ENCODE data around the gene FAM98A. TPM values are rescaled to one million over a fixed set of nuclear protein-coding genes. Genes with fewer than 3 reads are reported as not detected.

The FAM98A gene
- total RNA-seq (2014; rRNA removed; shearing (Covaris generic); ENCODE audit: low replicate concordance) = 31.1 and 37.5 TPM in 2 replicates

GRCh38 chr2:33599175-33599942 lies at the start of gene FAM98A:
TSS of gene FAM98A (minus strand) at chr2:33599299. CDS start at chr2:33599221, 78 bp downstream.
- H3K36me3 ChIP-seq = peaks cover 9% of the 10 kb centered on the region
- no peaks in the 10 kb centered on the region for H3K9me3 ChIP-seq
- peak within 1 kb of the TSS; percentile 90 for H3K4me3 ChIP-seq
- DNase-seq = peak; percentile 98
- H3K27me3 ChIP-seq = no peaks in the 10 kb centered on the region

GRCh38 chr2:33645861-33646260 lies 46.8 kb upstream of the FAM98A start:
- peak; percentile 14 for DNase-seq
- Histone ChIP-seq H3K4me3 (no peak overlapping the region), H3K9me3 (no peaks in the 10 kb centered on the region; the same call in 1 of the 2 replicates), H3K27me3 (no peaks in the 10 kb centered on the region; the same call in 1 of the 2 replicates), H3K36me3 (no peaks in the 10 kb centered on the region)

GRCh38 chr2:33644215-33644614 lies 45.1 kb upstream of the FAM98A start:
- Histone ChIP-seq H3K36me3 (no peaks in the 10 kb centered on the region), H3K4me3 (no peak overlapping the region), H3K27me3 (no peaks in the 10 kb centered on the region; the same call in 1 of the 2 replicates), H3K9me3 (no peaks in the 10 kb centered on the region; the same call in 1 of the 2 replicates)
- DNase-seq = no peak

- H3K9me3 ChIP-seq = no peaks in the 10 kb centered on the region; the same call in 1 of the 2 replicates
Measured at GRCh38 chr2:33636001-33636400, 36.9 kb upstream of the FAM98A start.

GRCh38 chr2:33634261-33634910 lies 35.3 kb upstream of the FAM98A start:
- Histone ChIP-seq H3K9me3 (no peaks in the 10 kb centered on the region; the same call in 1 of the 2 replicates), H3K27me3 (no peaks in the 10 kb centered on the region), H3K4me3 (no peak overlapping the region), H3K36me3 (no peaks in the 10 kb centered on the region)
- DNase-seq = no peak

More at GRCh38 chr2:33636001-33636400, 36.9 kb upstream of the FAM98A start:
- Histone ChIP-seq H3K27me3 (no peaks in the 10 kb centered on the region), H3K36me3 (no peaks in the 10 kb centered on the region), H3K4me3 (no peak overlapping the region)
- DNase-seq = no peak

- H3K9me3 ChIP-seq = no peaks in the 10 kb centered on the region; the same call in 1 of the 2 replicates
- H3K36me3 ChIP-seq = no peaks in the 10 kb centered on the region
- no peak overlapping the region for H3K4me3 ChIP-seq
- no peaks in the 10 kb centered on the region for H3K27me3 ChIP-seq
- no peak for DNase-seq
Measured at GRCh38 chr2:33633315-33633714, 34.2 kb upstream of the FAM98A start.

GRCh38 chr2:33632831-33633230 lies 33.7 kb upstream of the FAM98A start:
- Histone ChIP-seq H3K9me3 (no peaks in the 10 kb centered on the region; the same call in 1 of the 2 replicates), H3K36me3 (no peaks in the 10 kb centered on the region), H3K27me3 (no peaks in the 10 kb centered on the region), H3K4me3 (no peak overlapping the region)
- no peak for DNase-seq

GRCh38 chr2:33628031-33628827 lies 29.1 kb upstream of the FAM98A start:
- no peak for DNase-seq
- Histone ChIP-seq H3K36me3 (no peaks in the 10 kb centered on the region), H3K9me3 (no peaks in the 10 kb centered on the region), H3K27me3 (no peaks in the 10 kb centered on the region), H3K4me3 (no peak overlapping the region)

- H3K4me3 ChIP-seq = no peak overlapping the region
- H3K27me3 ChIP-seq = no peaks in the 10 kb centered on the region
- peaks cover 21% of the 10 kb centered on the region for H3K9me3 ChIP-seq
- H3K36me3 ChIP-seq = no peaks in the 10 kb centered on the region
- no peak for DNase-seq
Measured at GRCh38 chr2:33619028-33619427, 19.9 kb upstream of the FAM98A start.

- peaks cover 21% of the 10 kb centered on the region for H3K9me3 ChIP-seq
- DNase-seq = no peak
- no peak overlapping the region for H3K4me3 ChIP-seq
- no peaks in the 10 kb centered on the region for H3K27me3 ChIP-seq
- no peaks in the 10 kb centered on the region for H3K36me3 ChIP-seq
Measured at GRCh38 chr2:33617989-33618388, 18.9 kb upstream of the FAM98A start.

GRCh38 chr2:33617401-33617800 lies 18.3 kb upstream of the FAM98A start:
- H3K4me3 ChIP-seq = no peak overlapping the region
- DNase-seq = no peak
- no peaks in the 10 kb centered on the region for H3K36me3 ChIP-seq
- peaks cover 21% of the 10 kb centered on the region for H3K9me3 ChIP-seq
- H3K27me3 ChIP-seq = no peaks in the 10 kb centered on the region

GRCh38 chr2:33616873-33617272 lies 17.8 kb upstream of the FAM98A start:
- Histone ChIP-seq H3K9me3 (peaks cover 21% of the 10 kb centered on the region), H3K27me3 (no peaks in the 10 kb centered on the region), H3K4me3 (no peak overlapping the region), H3K36me3 (no peaks in the 10 kb centered on the region)
- DNase-seq = peak; percentile 25

GRCh38 chr2:33614190-33614589 lies 15.1 kb upstream of the FAM98A start:
- Histone ChIP-seq H3K9me3 (peaks cover 15% of the 10 kb centered on the region), H3K4me3 (no peak overlapping the region), H3K36me3 (no peaks in the 10 kb centered on the region), H3K27me3 (no peaks in the 10 kb centered on the region)
- DNase-seq = no peak

GRCh38 chr2:33607905-33608304 lies 8.8 kb upstream of the FAM98A start:
- no peak for DNase-seq
- Histone ChIP-seq H3K4me3 (no peak overlapping the region), H3K9me3 (no peaks in the 10 kb centered on the region), H3K27me3 (no peaks in the 10 kb centered on the region), H3K36me3 (no peaks in the 10 kb centered on the region)

GRCh38 chr2:33607251-33607721 lies 8.2 kb upstream of the FAM98A start:
- no peak for DNase-seq
- Histone ChIP-seq H3K9me3 (no peaks in the 10 kb centered on the region), H3K4me3 (no peak overlapping the region), H3K27me3 (no peaks in the 10 kb centered on the region), H3K36me3 (no peaks in the 10 kb centered on the region)

GRCh38 chr2:33606622-33607021 lies 7.5 kb upstream of the FAM98A start:
- no peaks in the 10 kb centered on the region for H3K9me3 ChIP-seq
- no peaks in the 10 kb centered on the region for H3K36me3 ChIP-seq
- no peaks in the 10 kb centered on the region for H3K27me3 ChIP-seq
- H3K4me3 ChIP-seq = no peak overlapping the region
- no peak for DNase-seq

GRCh38 chr2:33606100-33606499 lies 7.0 kb upstream of the FAM98A start:
- no peaks in the 10 kb centered on the region for H3K27me3 ChIP-seq
- H3K9me3 ChIP-seq = no peaks in the 10 kb centered on the region
- DNase-seq = no peak
- no peak overlapping the region for H3K4me3 ChIP-seq
- H3K36me3 ChIP-seq = no peaks in the 10 kb centered on the region
